ENCODE measurements around the gene RECK. TPM values are rescaled to one million over a fixed set of nuclear protein-coding genes. Genes with fewer than 3 reads are reported as not detected.

RECK gene
- total and polyA plus RNA-seq, 2 experiments from 2014 or later, result 8.1 to 11.6 TPM

GRCh38 chr9:36149197-36149596, 112.5 kb downstream of the RECK start (continued):
- TF ChIP-seq CTCF (conservative IDR thresholded peaks at IDR 0.05; ENCODE audit: low read depth in 2 of 2), result no peak
- no peak for TF ChIP-seq NANOG (IDR thresholded peaks at IDR 0.05; ENCODE audit: borderline replicate concordance)

GRCh38 chr9:36150574-36151315, 114.0 kb downstream of the RECK start:
- H4K20me1 ChIP-seq (replicated peaks; ENCODE audit: insufficient read depth), result no peaks in the 10 kb centered on the region
- H3K27me3 Mint-ChIP-seq (ENCODE audit: insufficient read depth, low read depth, poor library complexity), result peaks cover 10% of the 10 kb centered on the region
- H3K36me3 ChIP-seq (ENCODE audit: insufficient read depth), result no peaks in the 10 kb centered on the region
- H3K79me2 ChIP-seq (replicated peaks; ENCODE audit: insufficient read depth), result no peaks in the 10 kb centered on the region
- no peak overlapping the region for H2AFZ ChIP-seq
- no peaks in the 10 kb centered on the region for H3K4me1 ChIP-seq (ENCODE audit: insufficient read depth)
- peaks cover 12% of the 10 kb centered on the region for H3K36me3 Mint-ChIP-seq (ENCODE audit: low read depth)
- no peak for DNase-seq (ENCODE audit: low spot score)
- no peak overlapping the region for H3K27ac ChIP-seq (ENCODE audit: low read depth)
- no peak overlapping the region for H3K4me3 Mint-ChIP-seq
- H3F3A ChIP-seq (replicated peaks; ENCODE audit: low read depth), result no peaks in the 10 kb centered on the region
- peaks cover 6% of the 10 kb centered on the region for H3K4me1 Mint-ChIP-seq
- H3K4me3 ChIP-seq, result no peak overlapping the region
- H3K9me2 ChIP-seq (ENCODE audit: insufficient read depth), result no peaks in the 10 kb centered on the region
- no peak overlapping the region for H3K4me2 ChIP-seq
- H3K27ac Mint-ChIP-seq, result no peak overlapping the region
- H3K9me3 Mint-ChIP-seq, result peaks cover 19% of the 10 kb centered on the region
- no peaks in the 10 kb centered on the region for H3K27me3 ChIP-seq (ENCODE audit: insufficient read depth)
- ATAC-seq, result no peak
- TF ChIP-seq CTCF (conservative IDR thresholded peaks at IDR 0.05; ENCODE audit: low read depth in 2 of 2) (no peak), ZNF462 (CRISPR knock-in tag; IDR thresholded peaks at IDR 0.05) (no peak), EZH2phosphoT487 (IDR thresholded peaks at IDR 0.05; ENCODE audit: unreplicated experiment) (no peak), ZNF114 (CRISPR knock-in tag; IDR thresholded peaks at IDR 0.05) (no peak), JUNB (IDR thresholded peaks at IDR 0.05; ENCODE audit: unreplicated experiment) (no peak), NANOG (IDR thresholded peaks at IDR 0.05; ENCODE audit: borderline replicate concordance) (no peak), REST (IDR thresholded peaks at IDR 0.05; ENCODE audit: unreplicated experiment) (no peak), EZH2 (IDR thresholded peaks at IDR 0.05; ENCODE audit: low read depth, unreplicated experiment) (no peak), ZNF331 (CRISPR knock-in tag; IDR thresholded peaks at IDR 0.05; ENCODE audit: low read depth) (no peak), CREB1 (CRISPR knock-in tag; IDR thresholded peaks at IDR 0.05; ENCODE audit: low read depth) (no peak)
